Raji (cell line): ENCODE data around the gene DEFB131B.
"Not testable (repeated sequence)": the region's sequence is repeated elsewhere in the genome, so short reads cannot be mapped to it uniquely, and the experiment has no call there.

ENCODE experiments used
- POLR2A ChIP-seq: IDR thresholded peaks from 2 replicates; pipeline ENCODE4 v1.6.1; 2011; ENCODE audit warnings: low read depth, low read length, control low read depth; ENCODE audit not compliant: insufficient read depth

DEFB131B gene

GRCh38 chr11:71878059-71878458, at the start of gene DEFB131B:
TSS of gene DEFB131B (plus strand) at chr11:71878453. CDS start at chr11:71878453, 0 bp downstream.
- TF ChIP-seq POLR2A, result not testable (repeated sequence)

GRCh38 chr11:71832811-71833210, 45.4 kb upstream of the DEFB131B start, which contains the start of gene DEFB108B:
TSS of gene DEFB108B (plus strand) at chr11:71833200. CDS start at chr11:71833200, 0 bp downstream.
- TF ChIP-seq POLR2A, result not testable (repeated sequence)

GRCh38 chr11:71843858-71844257, 34.4 kb upstream of the DEFB131B start:
- no peak for TF ChIP-seq POLR2A

- no peak for TF ChIP-seq POLR2A
These were observed 17.7 kb downstream of the DEFB131B start for GRCh38 chr11:71895961-71896360.

- TF ChIP-seq POLR2A, result no peak
These were observed 30.0 kb downstream of the DEFB131B start for GRCh38 chr11:71908218-71908617.

- no peak for TF ChIP-seq POLR2A
These were observed 35.7 kb downstream of the DEFB131B start for GRCh38 chr11:71913756-71914526.

GRCh38 chr11:71914617-71915189, 36.5 kb downstream of the DEFB131B start:
- no peak for TF ChIP-seq POLR2A

GRCh38 chr11:71917646-71918140, 39.4 kb downstream of the DEFB131B start:
- TF ChIP-seq POLR2A, result no peak

- TF ChIP-seq POLR2A, result peak; percentile 72
These were observed 49.8 kb downstream of the DEFB131B start, which contains the start of gene XNDC1N for GRCh38 chr11:71927820-71928736. TSS of gene XNDC1N (minus strand) at chr11:71928594. CDS start at chr11:71923353, 5,241 bp downstream.

GRCh38 chr11:71928737-71929443, 50.6 kb downstream of the DEFB131B start, which contains the start of gene RNF121:
TSS of gene RNF121 (plus strand) at chr11:71929046. CDS start at chr11:71929062, 16 bp downstream.
- peak; percentile 90 for TF ChIP-seq POLR2A

GRCh38 chr11:71929491-71929890, 51.2 kb downstream of the DEFB131B start:
- TF ChIP-seq POLR2A, result no peak

- TF ChIP-seq POLR2A, result no peak
These were observed 52.4 kb downstream of the DEFB131B start for GRCh38 chr11:71930556-71931244.

GRCh38 chr11:71931245-71931602, 53.0 kb downstream of the DEFB131B start:
- TF ChIP-seq POLR2A, result no peak

- no peak for TF ChIP-seq POLR2A
These were observed 55.1 kb downstream of the DEFB131B start for GRCh38 chr11:71933141-71933933.
